Astrocyte (in vitro differentiated cells and primary cell): ENCODE measurements around the gene APOBEC3H. TPM values are rescaled to one million over a fixed set of nuclear protein-coding genes. Genes with fewer than 3 reads are reported as not detected.

Experiments
- DNase-seq: peaks from one replicate; pipeline ENCODE4 v3.0.0-alpha.2; 2010; ENCODE audit warnings: low read depth
- FAIRE-seq: peaks from 2 replicates; lab custom pipeline; 2011; peaks lifted over from hg19 to GRCh38; lab: Jason Lieb, UNC
- H2AFZ ChIP-seq: 2 replicates; pipeline ENCODE4 v1.6.0; 2012; ENCODE audit warnings: low read depth, low read length, inconsistent platforms
- H3K27ac ChIP-seq: 2 replicates; pipeline ENCODE4 v1.5.1; 2011; ENCODE audit warnings: low read depth, low read length, inconsistent platforms
- H3K27me3 ChIP-seq: 2 replicates; pipeline ENCODE4 v1.6.0; 2011; ENCODE audit warnings: low read length, inconsistent platforms; ENCODE audit not compliant: insufficient read depth
- H3K36me3 ChIP-seq: 2 replicates; pipeline ENCODE4 v1.5.1; 2011; ENCODE audit warnings: low read length, inconsistent platforms; ENCODE audit not compliant: insufficient read depth
- H3K4me1 ChIP-seq: 2 replicates; pipeline ENCODE4 v1.5.1; 2011; ENCODE audit warnings: low read length, inconsistent platforms; ENCODE audit not compliant: insufficient read depth
- H3K4me2 ChIP-seq: 2 replicates; pipeline ENCODE4 v1.6.0; 2012; ENCODE audit warnings: low read length, inconsistent platforms
- H3K4me3 ChIP-seq: 2 replicates; pipeline ENCODE4 v1.5.1; 2011; ENCODE audit warnings: low read depth, mild to moderate bottlenecking, low read length, inconsistent platforms; ENCODE audit not compliant: insufficient read depth
- H3K79me2 ChIP-seq: 2 replicates; pipeline ENCODE4 v1.6.0; 2012; ENCODE audit warnings: mild to moderate bottlenecking, low read length, inconsistent platforms; ENCODE audit not compliant: insufficient read depth
- H3K9ac ChIP-seq: 2 replicates; pipeline ENCODE4 v1.6.0; 2012; ENCODE audit warnings: mild to moderate bottlenecking, low read length, inconsistent platforms
- H3K9me3 ChIP-seq: 2 replicates; pipeline ENCODE4 v1.5.1; 2012; ENCODE audit warnings: low read depth, mild to moderate bottlenecking, low read length, inconsistent platforms; ENCODE audit not compliant: insufficient read depth
- H4K20me1 ChIP-seq: 2 replicates; pipeline ENCODE4 v1.6.0; 2012; ENCODE audit warnings: low read length, inconsistent platforms; ENCODE audit not compliant: insufficient read depth
- H3K27ac Mint-ChIP-seq: one replicate; pipeline ENCODE4 v1.8.0; 2021; ENCODE audit warnings: mild to moderate bottlenecking, mixed read lengths; ENCODE audit not compliant: unreplicated experiment
- H3K27me3 Mint-ChIP-seq: one replicate; pipeline ENCODE4 v1.8.0; 2021; ENCODE audit warnings: low read depth, mixed read lengths; ENCODE audit not compliant: unreplicated experiment
- H3K36me3 Mint-ChIP-seq: one replicate; pipeline ENCODE4 v1.8.0; 2021; ENCODE audit warnings: low read depth, mixed read lengths; ENCODE audit not compliant: unreplicated experiment
- H3K4me1 Mint-ChIP-seq: one replicate; pipeline ENCODE4 v1.8.0; 2021; ENCODE audit warnings: low read depth, mixed read lengths; ENCODE audit not compliant: unreplicated experiment
- H3K4me3 Mint-ChIP-seq: one replicate; pipeline ENCODE4 v1.8.0; 2021; ENCODE audit warnings: mild to moderate bottlenecking, moderate library complexity, mixed read lengths; ENCODE audit not compliant: unreplicated experiment
- H3K9me3 Mint-ChIP-seq: one replicate; pipeline ENCODE4 v1.8.0; 2021; ENCODE audit warnings: mild to moderate bottlenecking, mixed read lengths; ENCODE audit not compliant: unreplicated experiment
- EZH2 ChIP-seq: IDR thresholded peaks from 2 replicates; pipeline ENCODE4 v1.6.1; 2012; ENCODE audit warnings: mild to moderate bottlenecking, low read length, inconsistent platforms; ENCODE audit not compliant: insufficient read depth
- total RNA-seq: library from RNA; stranded (reverse); gene quantifications from 2 replicates; pipeline ENCODE4 v1.2.1, GENCODE V29; 2021
- TF ChIP-seq, protein P1 (sequence below): IDR thresholded peaks from 2 replicates; pipeline ENCODE4 v1.5.1; 2011; ENCODE audit warnings: low read depth, mild to moderate bottlenecking, inconsistent platforms, low read length, moderate library complexity; ENCODE audit not compliant: insufficient read depth

The APOBEC3H gene
- total RNA-seq, 1 donor from 2014 or later, result 0.30 TPM

- H3K36me3 Mint-ChIP-seq, result peaks cover 3% of the 10 kb centered on the region
- H3K27ac Mint-ChIP-seq, result no peak overlapping the region
- no peaks in the 10 kb centered on the region for H3K27me3 ChIP-seq
- no peak overlapping the region for H3K4me3 Mint-ChIP-seq
- no peak for TF ChIP-seq EZH2
- TF ChIP-seq, protein P1, sequence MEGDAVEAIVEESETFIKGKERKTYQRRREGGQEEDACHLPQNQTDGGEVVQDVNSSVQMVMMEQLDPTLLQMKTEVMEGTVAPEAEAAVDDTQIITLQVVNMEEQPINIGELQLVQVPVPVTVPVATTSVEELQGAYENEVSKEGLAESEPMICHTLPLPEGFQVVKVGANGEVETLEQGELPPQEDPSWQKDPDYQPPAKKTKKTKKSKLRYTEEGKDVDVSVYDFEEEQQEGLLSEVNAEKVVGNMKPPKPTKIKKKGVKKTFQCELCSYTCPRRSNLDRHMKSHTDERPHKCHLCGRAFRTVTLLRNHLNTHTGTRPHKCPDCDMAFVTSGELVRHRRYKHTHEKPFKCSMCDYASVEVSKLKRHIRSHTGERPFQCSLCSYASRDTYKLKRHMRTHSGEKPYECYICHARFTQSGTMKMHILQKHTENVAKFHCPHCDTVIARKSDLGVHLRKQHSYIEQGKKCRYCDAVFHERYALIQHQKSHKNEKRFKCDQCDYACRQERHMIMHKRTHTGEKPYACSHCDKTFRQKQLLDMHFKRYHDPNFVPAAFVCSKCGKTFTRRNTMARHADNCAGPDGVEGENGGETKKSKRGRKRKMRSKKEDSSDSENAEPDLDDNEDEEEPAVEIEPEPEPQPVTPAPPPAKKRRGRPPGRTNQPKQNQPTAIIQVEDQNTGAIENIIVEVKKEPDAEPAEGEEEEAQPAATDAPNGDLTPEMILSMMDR, result no peak
- no peak overlapping the region for H3K27ac ChIP-seq
- no peaks in the 10 kb centered on the region for H4K20me1 ChIP-seq
- DNase-seq (no peak), FAIRE-seq (no peak)
- peaks cover 3% of the 10 kb centered on the region for H3K4me1 Mint-ChIP-seq
- H3K4me1 ChIP-seq, result no peaks in the 10 kb centered on the region
- H3K9ac ChIP-seq, result no peak overlapping the region
- no peak overlapping the region for H3K4me3 ChIP-seq
- H3K9me3 Mint-ChIP-seq, result no peaks in the 10 kb centered on the region
- no peak overlapping the region for H3K4me2 ChIP-seq
- peaks cover 25% of the 10 kb centered on the region for H3K27me3 Mint-ChIP-seq
- no peaks in the 10 kb centered on the region for H3K79me2 ChIP-seq
- no peaks in the 10 kb centered on the region for H3K36me3 ChIP-seq
- no peaks in the 10 kb centered on the region for H3K9me3 ChIP-seq
- no peak overlapping the region for H2AFZ ChIP-seq
Observed at GRCh38 chr22:39089928-39090327, 7.1 kb upstream of the APOBEC3H start.

DNA sequence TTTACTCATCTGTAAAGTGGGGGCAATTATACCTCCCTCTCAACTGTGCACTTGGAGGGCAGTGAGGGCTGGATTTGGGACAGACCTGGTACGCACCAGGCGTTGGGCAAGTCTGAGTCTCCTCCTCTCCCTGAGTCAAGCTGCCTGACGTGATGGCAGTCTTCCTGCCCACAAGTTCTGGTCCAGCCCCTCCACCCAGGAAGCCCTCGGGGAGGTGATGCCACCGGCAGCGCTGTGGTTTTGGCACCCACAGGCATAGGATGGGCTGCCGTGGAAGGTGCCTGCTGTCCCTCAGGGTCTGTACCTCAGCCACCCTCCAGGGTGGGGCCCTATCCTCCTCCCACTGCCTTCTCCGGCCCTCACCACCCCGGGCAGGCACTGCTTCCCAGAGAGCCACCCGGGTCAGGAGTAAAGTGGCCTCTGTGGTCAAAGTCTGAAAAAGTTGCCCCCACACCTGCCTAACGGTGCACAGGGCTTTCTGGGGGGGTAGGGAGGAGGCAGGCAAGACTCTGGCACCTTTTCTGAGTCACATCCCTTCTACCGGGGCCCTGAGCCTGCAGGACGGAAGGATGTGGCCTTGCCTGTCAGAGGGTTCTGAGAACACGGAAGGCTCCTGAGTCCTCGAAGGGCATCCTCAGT, 6.5 kb upstream of the APOBEC3H start:
- Histone ChIP-seq H3K79me2 (no peaks in the 10 kb centered on the region), H2AFZ (no peak overlapping the region), H3K27me3 (no peaks in the 10 kb centered on the region), H3K27ac (no peak overlapping the region), H3K9ac (no peak overlapping the region), H3K4me1 (no peaks in the 10 kb centered on the region), H3K9me3 (no peaks in the 10 kb centered on the region), H4K20me1 (no peaks in the 10 kb centered on the region), H3K36me3 (no peaks in the 10 kb centered on the region), H3K4me2 (no peak overlapping the region), H3K4me3 (no peak overlapping the region)
- H3K27me3 Mint-ChIP-seq, result peaks cover 25% of the 10 kb centered on the region
- H3K4me3 Mint-ChIP-seq, result no peak overlapping the region
- no peak overlapping the region for H3K27ac Mint-ChIP-seq
- H3K36me3 Mint-ChIP-seq, result peaks cover 3% of the 10 kb centered on the region
- peaks cover 3% of the 10 kb centered on the region for H3K4me1 Mint-ChIP-seq
- no peaks in the 10 kb centered on the region for H3K9me3 Mint-ChIP-seq
- TF ChIP-seq EZH2, result no peak
- TF ChIP-seq, protein P1, result no peak
- no peak for FAIRE-seq
- no peak for DNase-seq
